ENCODE measurements around the gene CDC14C. TPM values are rescaled to one million over a fixed set of nuclear protein-coding genes. Genes with fewer than 3 reads are reported as not detected.

CDC14C gene
- not detected for total RNA-seq

GRCh38 chr7:48924433-48924832 lies at the start of gene CDC14C:
TSS of gene CDC14C (plus strand) at chr7:48924547. CDS start at chr7:48924673, 126 bp downstream.

All from metanephros (tissue), 1 donor.